IMR-90 (cell line): ENCODE measurements around the gene ADAM20. TPM values are rescaled to one million over a fixed set of nuclear protein-coding genes. Genes with fewer than 3 reads are reported as not detected.

Source experiments
- ATAC-seq: fragments of 200-7000 bp; cut with Tn5 transposase; 2 replicates; pipeline ENCODE4 v1.9.1; 2020; ENCODE audit warnings: low read depth, mild to moderate bottlenecking, moderate library complexity
- BruUV-seq: library from RNA; stranded (reverse); fragments of 400-500 nt; replicated peaks from 2 replicates; lab custom pipeline; 2021; lab: Mats Ljungman, UMichigan
- CTCF ChIA-PET: fragments of 300-600 bp; formaldehyde crosslinking; extraction: SDS; loops from one replicate; lab custom pipeline; 2021; ENCODE audit warnings: antibody characterized with exemption; lab: Yijun Ruan, JAX
- POLR2A ChIA-PET: fragments of 300-600 bp; sonication (Branson Sonifier 250); formaldehyde crosslinking; loops from one replicate; lab custom pipeline; 2022; ENCODE audit warnings: antibody characterized with exemption; ENCODE audit not compliant: unreplicated experiment; lab: Charles Lee
- DNase-seq: peaks from one replicate; pipeline ENCODE4 v3.0.0; 2013
- H2AFZ ChIP-seq: replicated peaks from 2 replicates; pipeline ENCODE3; 2013; ENCODE audit warnings: low read length, mild to moderate bottlenecking; ENCODE audit not compliant: poor library complexity
- H2AK5ac ChIP-seq: 2 replicates; pipeline ENCODE4 v1.6.1; 2013; ENCODE audit warnings: low read depth, low read length, inconsistent platforms
- H2AK9ac ChIP-seq: replicated peaks from 2 replicates; pipeline ENCODE3; 2013; ENCODE audit warnings: mild to moderate bottlenecking, low read depth, low read length, moderate library complexity; ENCODE audit not compliant: poor library complexity
- H2BK120ac ChIP-seq: 2 replicates; pipeline ENCODE4 v1.6.1; 2013; ENCODE audit warnings: low read depth, low read length, inconsistent platforms
- H2BK15ac ChIP-seq: 3 replicates; pipeline ENCODE4 v1.6.1; 2013; ENCODE audit warnings: low read depth, low read length, inconsistent platforms
- H2BK20ac ChIP-seq: 2 replicates; pipeline ENCODE4 v1.6.1; 2013; ENCODE audit warnings: low read depth, mild to moderate bottlenecking, inconsistent platforms, low read length, moderate library complexity
- H2BK5ac ChIP-seq: 2 replicates; pipeline ENCODE4 v1.6.1; 2013; ENCODE audit warnings: mild to moderate bottlenecking, low read depth, low read length, inconsistent platforms; ENCODE audit not compliant: poor library complexity, severe bottlenecking
- H3K14ac ChIP-seq: replicated peaks from 2 replicates; pipeline ENCODE4 v1.6.1; 2013; ENCODE audit warnings: low read depth, low read length, inconsistent platforms
- H3K18ac ChIP-seq: 2 replicates; pipeline ENCODE4 v1.6.1; 2013; ENCODE audit warnings: low read depth, low read length, control low read depth
- H3K23ac ChIP-seq: 2 replicates; pipeline ENCODE4 v1.6.1; 2013; ENCODE audit warnings: low read depth, low read length, inconsistent platforms
- H3K27ac ChIP-seq: 2 replicates; pipeline ENCODE4 v1.5.1; 2013; ENCODE audit warnings: mild to moderate bottlenecking, control low read depth, low read length; ENCODE audit not compliant: insufficient read depth
- H3K27me3 ChIP-seq: 2 replicates; pipeline ENCODE4 v1.6.1; 2013; ENCODE audit warnings: low read length; ENCODE audit not compliant: control insufficient read depth, insufficient read depth
- H3K36me3 ChIP-seq: 2 replicates; pipeline ENCODE4 v1.6.1; 2013; ENCODE audit warnings: low read length, mixed read lengths; ENCODE audit not compliant: control insufficient read depth, insufficient read depth
- H3K4ac ChIP-seq: 2 replicates; pipeline ENCODE4 v1.6.1; 2013; ENCODE audit warnings: low read depth, low read length, inconsistent platforms
- H3K4me1 ChIP-seq: 2 replicates; pipeline ENCODE4 v1.6.1; 2013; ENCODE audit warnings: low read length, mixed read lengths; ENCODE audit not compliant: control insufficient read depth, insufficient read depth
- H3K4me2 ChIP-seq: 2 replicates; pipeline ENCODE4 v1.6.1; 2013; ENCODE audit warnings: low read depth, mild to moderate bottlenecking, control low read depth, low read length, moderate library complexity
- H3K4me3 ChIP-seq: 2 replicates; pipeline ENCODE4 v1.5.1; 2013; ENCODE audit warnings: low read depth, mild to moderate bottlenecking, control low read depth, low read length, moderate library complexity; ENCODE audit not compliant: insufficient read depth
- H3K56ac ChIP-seq: 2 replicates; pipeline ENCODE4 v1.6.1; 2013; ENCODE audit warnings: low read length, inconsistent platforms; ENCODE audit not compliant: insufficient read depth; ENCODE audit errors: extremely low read depth
- H3K79me1 ChIP-seq, 2 experiments: 2 replicates each; pipeline ENCODE4 v1.6.1; 2013; ENCODE audit warnings: low read length in 2 of 2, inconsistent platforms in 1 of 2, low read depth in 1 of 2
- H3K9ac ChIP-seq: 2 replicates; pipeline ENCODE4 v1.6.1; 2013; ENCODE audit warnings: low read depth, low read length, control low read depth
- H3K9me1 ChIP-seq: 2 replicates; pipeline ENCODE4 v1.6.1; 2013; ENCODE audit warnings: low read length, inconsistent platforms; ENCODE audit not compliant: insufficient read depth
- H3K9me3 ChIP-seq: 2 replicates; pipeline ENCODE4 v1.6.1; 2013; ENCODE audit warnings: low read length; ENCODE audit not compliant: control insufficient read depth, insufficient read depth
- H4K20me1 ChIP-seq: 2 replicates; pipeline ENCODE4 v1.6.1; 2013; ENCODE audit warnings: low read length, inconsistent platforms; ENCODE audit not compliant: insufficient read depth
- H4K5ac ChIP-seq: 2 replicates; pipeline ENCODE4 v1.6.1; 2013; ENCODE audit warnings: mild to moderate bottlenecking, low read depth, low read length, control low read depth
- H4K8ac ChIP-seq, 2 experiments: 2 replicates each; pipeline ENCODE4 v1.6.1; 2013; ENCODE audit warnings: low read depth in 2 of 2, low read length in 2 of 2, control low read depth in 1 of 2, inconsistent platforms in 1 of 2
- H4K91ac ChIP-seq: 2 replicates; pipeline ENCODE4 v1.6.1; 2013; ENCODE audit warnings: low read depth, low read length, inconsistent platforms; ENCODE audit not compliant: insufficient read depth
- BHLHE40 ChIP-seq: fragments of 150-350 bp; IDR thresholded peaks from 2 replicates; pipeline ENCODE4 v1.6.1; 2016; ENCODE audit warnings: mild to moderate bottlenecking, low read depth, low read length
- CEBPB ChIP-seq: IDR thresholded peaks from 2 replicates; pipeline ENCODE4 v1.6.1; 2012; ENCODE audit warnings: low read depth, low read length, improper control_type of control experiment
- CHD1 ChIP-seq: IDR thresholded peaks from 2 replicates; pipeline ENCODE4 v1.6.1; 2012; ENCODE audit warnings: low read depth, low read length, improper control_type of control experiment
- FOS ChIP-seq: fragments of 150-350 bp; IDR thresholded peaks from 2 replicates; pipeline ENCODE4 v1.6.1; 2016; ENCODE audit warnings: low read depth, low read length
- MAFK ChIP-seq: IDR thresholded peaks from 2 replicates; pipeline ENCODE4 v1.6.1; 2012; ENCODE audit warnings: low read depth, low read length, improper control_type of control experiment
- MAZ ChIP-seq: IDR thresholded peaks from 2 replicates; pipeline ENCODE4 v1.6.1; 2012; ENCODE audit warnings: low read depth, mild to moderate bottlenecking, low read length, improper control_type of control experiment, moderate library complexity, borderline replicate concordance
- MXI1 ChIP-seq: IDR thresholded peaks from 2 replicates; pipeline ENCODE4 v1.6.1; 2012; ENCODE audit warnings: low read depth, mild to moderate bottlenecking, low read length, moderate library complexity, borderline replicate concordance
- NFE2L2 ChIP-seq: fragments of 150-350 bp; IDR thresholded peaks from 2 replicates; pipeline ENCODE4 v1.6.1; 2016; ENCODE audit warnings: low read depth, mild to moderate bottlenecking, low read length
- POLR2A ChIP-seq: IDR thresholded peaks from 2 replicates; pipeline ENCODE4 v1.6.1; 2012; ENCODE audit warnings: mild to moderate bottlenecking, low read depth, low read length
- RAD21 ChIP-seq: IDR thresholded peaks from 2 replicates; pipeline ENCODE4 v1.6.1; 2012; ENCODE audit warnings: low read length, improper control_type of control experiment
- RCOR1 ChIP-seq: IDR thresholded peaks from 2 replicates; pipeline ENCODE4 v1.6.1; 2012; ENCODE audit warnings: mild to moderate bottlenecking, low read length, improper control_type of control experiment; ENCODE audit not compliant: insufficient replicate concordance
- RFX5 ChIP-seq: IDR thresholded peaks from 2 replicates; pipeline ENCODE4 v1.8.0; 2012; ENCODE audit warnings: low read depth, mild to moderate bottlenecking, low read length, moderate library complexity
- SMC3 ChIP-seq: fragments of 150-350 bp; IDR thresholded peaks from 2 replicates; pipeline ENCODE4 v1.6.1; 2016; ENCODE audit warnings: low read depth, mild to moderate bottlenecking, antibody characterized with exemption, low read length, moderate library complexity
- WGBS, 2 experiments: methylation state at CpG; one replicate each; pipeline versions ENCODE4 v1.1.5 to v1.1.7; 2013; ENCODE audit warnings: missing lambda C conversion rate in 2 of 2; ENCODE audit not compliant: insufficient read length in 1 of 2; ENCODE audit errors: extremely low coverage in 2 of 2; 5-methylcytosine and 5-hydroxymethylcytosine counted together
- dilution Hi-C: fragments of 300-500 bp; cut with HindIII; formaldehyde crosslinking; loops from one replicate; pipeline ENCODE4 v1.14.3; 2018; ENCODE audit warnings: low sequenced_read_pairs; ENCODE audit not compliant: unreplicated experiment
- in situ Hi-C: fragments of 300-500 bp; cut with MboI; formaldehyde crosslinking; loops from 3 replicates; pipeline ENCODE4 v1.14.3; 2019; ENCODE audit warnings: low sequenced_read_pairs, inconsistent platforms, mixed read lengths
- intact Hi-C: fragments of 100-400 bp; cut with micrococcal nuclease; formaldehyde crosslinking; loops from 2 replicates; pipeline ENCODE4 v1.10.0; 2022
- polyA plus RNA-seq, 3 experiments: library from polyadenylated mRNA; depleted of rRNA; stranded (reverse); fragments of >200 nt; gene quantifications; 2 replicates each; pipeline ENCODE4 v1.2.3, GENCODE V29; 2012; ENCODE audit warnings: low replicate concordance in 1 of 3
- total RNA-seq: library from RNA; depleted of rRNA; stranded (reverse); fragments of >200 nt; gene quantifications from 2 replicates; pipeline ENCODE4 v1.2.3, GENCODE V29; 2012
- TF ChIP-seq, protein P1 (sequence below): fragments of 150-350 bp; IDR thresholded peaks from 2 replicates; pipeline ENCODE4 v1.6.1; 2016; ENCODE audit warnings: low read depth, mild to moderate bottlenecking, low read length, moderate library complexity, borderline replicate concordance
- TF ChIP-seq, protein P2 (sequence below): conservative IDR thresholded peaks from 2 replicates; pipeline ENCODE4 v1.5.1; 2012; ENCODE audit warnings: mild to moderate bottlenecking, low read depth, low read length, improper control_type of control experiment
- TF ChIP-seq, protein P3 (sequence below): fragments of 150-350 bp; IDR thresholded peaks from 2 replicates; pipeline ENCODE4 v1.6.1; 2017; ENCODE audit warnings: mild to moderate bottlenecking, antibody characterized with exemption, low read length, low read depth

ADAM20 gene
- total and polyA plus RNA-seq, 2 of the 4 experiments (the other 2 are of a cell fraction) = 0.03 to 0.18 TPM

DNA sequence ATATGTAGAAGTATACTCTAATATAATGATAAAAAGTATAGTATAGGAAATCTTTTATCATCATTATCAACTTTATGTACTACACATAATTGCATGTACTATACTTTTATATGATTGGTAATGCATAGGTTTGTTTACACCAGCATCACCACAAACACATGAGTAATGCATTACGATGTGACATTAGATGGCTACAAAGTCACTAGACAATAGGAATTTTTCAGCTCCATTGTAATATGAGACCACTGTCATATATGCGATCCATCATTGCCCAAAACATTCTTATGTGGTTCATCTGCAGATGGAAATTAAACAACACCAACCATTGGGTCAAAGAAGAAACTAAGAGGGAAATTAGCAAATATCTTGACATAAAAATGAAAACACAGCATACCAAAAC lies 4.4 kb downstream of the ADAM20 start:
- Histone ChIP-seq H3K9me3 (no peaks in the 10 kb centered on the region), H3K27me3 (no peaks in the 10 kb centered on the region), H3K14ac (no peak overlapping the region), H3K79me1 (no peaks in the 10 kb centered on the region), H4K8ac (no peak overlapping the region), H3K4ac (no peak overlapping the region), H3K4me3 (no peak overlapping the region), H3K56ac (no peak overlapping the region), H4K5ac (no peak overlapping the region), H3K9me1 (no peaks in the 10 kb centered on the region), H2AFZ (no peak overlapping the region), H3K18ac (no peak overlapping the region), H2BK5ac (no peak overlapping the region), H4K20me1 (no peaks in the 10 kb centered on the region), H2BK120ac (no peak overlapping the region), H3K4me1 (no peaks in the 10 kb centered on the region), H3K23ac (no peak overlapping the region), H2BK20ac (no peak overlapping the region), H3K4me2 (no peak overlapping the region), H3K27ac (no peak overlapping the region), H2AK9ac (no peak overlapping the region), H2AK5ac (no peak overlapping the region), H3K36me3 (no peaks in the 10 kb centered on the region), H4K91ac (no peak overlapping the region), H3K9ac (no peak overlapping the region), H2BK15ac (no peak overlapping the region)
- TF ChIP-seq POLR2A = no peak
- TF ChIP-seq BHLHE40 = no peak
- TF ChIP-seq MAFK = no peak
- no peak for TF ChIP-seq NFE2L2
- TF ChIP-seq, protein P1, sequence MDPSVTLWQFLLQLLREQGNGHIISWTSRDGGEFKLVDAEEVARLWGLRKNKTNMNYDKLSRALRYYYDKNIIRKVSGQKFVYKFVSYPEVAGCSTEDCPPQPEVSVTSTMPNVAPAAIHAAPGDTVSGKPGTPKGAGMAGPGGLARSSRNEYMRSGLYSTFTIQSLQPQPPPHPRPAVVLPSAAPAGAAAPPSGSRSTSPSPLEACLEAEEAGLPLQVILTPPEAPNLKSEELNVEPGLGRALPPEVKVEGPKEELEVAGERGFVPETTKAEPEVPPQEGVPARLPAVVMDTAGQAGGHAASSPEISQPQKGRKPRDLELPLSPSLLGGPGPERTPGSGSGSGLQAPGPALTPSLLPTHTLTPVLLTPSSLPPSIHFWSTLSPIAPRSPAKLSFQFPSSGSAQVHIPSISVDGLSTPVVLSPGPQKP = no peak
- TF ChIP-seq, protein P2, sequence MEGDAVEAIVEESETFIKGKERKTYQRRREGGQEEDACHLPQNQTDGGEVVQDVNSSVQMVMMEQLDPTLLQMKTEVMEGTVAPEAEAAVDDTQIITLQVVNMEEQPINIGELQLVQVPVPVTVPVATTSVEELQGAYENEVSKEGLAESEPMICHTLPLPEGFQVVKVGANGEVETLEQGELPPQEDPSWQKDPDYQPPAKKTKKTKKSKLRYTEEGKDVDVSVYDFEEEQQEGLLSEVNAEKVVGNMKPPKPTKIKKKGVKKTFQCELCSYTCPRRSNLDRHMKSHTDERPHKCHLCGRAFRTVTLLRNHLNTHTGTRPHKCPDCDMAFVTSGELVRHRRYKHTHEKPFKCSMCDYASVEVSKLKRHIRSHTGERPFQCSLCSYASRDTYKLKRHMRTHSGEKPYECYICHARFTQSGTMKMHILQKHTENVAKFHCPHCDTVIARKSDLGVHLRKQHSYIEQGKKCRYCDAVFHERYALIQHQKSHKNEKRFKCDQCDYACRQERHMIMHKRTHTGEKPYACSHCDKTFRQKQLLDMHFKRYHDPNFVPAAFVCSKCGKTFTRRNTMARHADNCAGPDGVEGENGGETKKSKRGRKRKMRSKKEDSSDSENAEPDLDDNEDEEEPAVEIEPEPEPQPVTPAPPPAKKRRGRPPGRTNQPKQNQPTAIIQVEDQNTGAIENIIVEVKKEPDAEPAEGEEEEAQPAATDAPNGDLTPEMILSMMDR = no peak
- TF ChIP-seq, protein P3, sequence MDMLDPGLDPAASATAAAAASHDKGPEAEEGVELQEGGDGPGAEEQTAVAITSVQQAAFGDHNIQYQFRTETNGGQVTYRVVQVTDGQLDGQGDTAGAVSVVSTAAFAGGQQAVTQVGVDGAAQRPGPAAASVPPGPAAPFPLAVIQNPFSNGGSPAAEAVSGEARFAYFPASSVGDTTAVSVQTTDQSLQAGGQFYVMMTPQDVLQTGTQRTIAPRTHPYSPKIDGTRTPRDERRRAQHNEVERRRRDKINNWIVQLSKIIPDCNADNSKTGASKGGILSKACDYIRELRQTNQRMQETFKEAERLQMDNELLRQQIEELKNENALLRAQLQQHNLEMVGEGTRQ = no peak
- no peak for TF ChIP-seq MAZ
- TF ChIP-seq MXI1 = no peak
- TF ChIP-seq FOS = no peak
- TF ChIP-seq CHD1 = no peak
- TF ChIP-seq RAD21 = no peak
- TF ChIP-seq RCOR1 = no peak
- no peak for TF ChIP-seq CEBPB
- TF ChIP-seq SMC3 = no peak
- no peak for TF ChIP-seq RFX5
- dilution Hi-C loops = no loop called here
- no peak for DNase-seq
- no TSS peak for BruUV-seq
- in situ Hi-C loops = no loop called here
- no peak for ATAC-seq
- ChIA-PET CTCF (no interaction called here), POLR2A (no interaction called here)
- intact Hi-C loops = no loop called here
- no CpG with 5 or more reads among the region's 2 CpGs for WGBS, 2 experiments
